IMR-90 (cell line): ENCODE measurements around the gene KLK13. TPM values are rescaled to one million over a fixed set of nuclear protein-coding genes. Genes with fewer than 3 reads are reported as not detected.

Experiments
- ATAC-seq: fragments of 200-7000 bp; cut with Tn5 transposase; 2 replicates; pipeline ENCODE4 v1.9.1; 2020; ENCODE audit warnings: low read depth, mild to moderate bottlenecking, moderate library complexity
- BruUV-seq: library from RNA; stranded (reverse); fragments of 400-500 nt; replicated peaks from 2 replicates; lab custom pipeline; 2021; lab: Mats Ljungman, UMichigan
- CTCF ChIA-PET: fragments of 300-600 bp; formaldehyde crosslinking; extraction: SDS; loops from one replicate; lab custom pipeline; 2021; ENCODE audit warnings: antibody characterized with exemption; lab: Yijun Ruan, JAX
- POLR2A ChIA-PET: fragments of 300-600 bp; sonication (Branson Sonifier 250); formaldehyde crosslinking; loops from one replicate; lab custom pipeline; 2022; ENCODE audit warnings: antibody characterized with exemption; ENCODE audit not compliant: unreplicated experiment; lab: Charles Lee
- DNase-seq: peaks from one replicate; pipeline ENCODE4 v3.0.0; 2013
- H2AFZ ChIP-seq: replicated peaks from 2 replicates; pipeline ENCODE3; 2013; ENCODE audit warnings: low read length, mild to moderate bottlenecking; ENCODE audit not compliant: poor library complexity
- H2AK5ac ChIP-seq: 2 replicates; pipeline ENCODE4 v1.6.1; 2013; ENCODE audit warnings: low read depth, low read length, inconsistent platforms
- H2AK9ac ChIP-seq: replicated peaks from 2 replicates; pipeline ENCODE3; 2013; ENCODE audit warnings: mild to moderate bottlenecking, low read depth, low read length, moderate library complexity; ENCODE audit not compliant: poor library complexity
- H2BK120ac ChIP-seq: 2 replicates; pipeline ENCODE4 v1.6.1; 2013; ENCODE audit warnings: low read depth, low read length, inconsistent platforms
- H2BK15ac ChIP-seq: 3 replicates; pipeline ENCODE4 v1.6.1; 2013; ENCODE audit warnings: low read depth, low read length, inconsistent platforms
- H2BK20ac ChIP-seq: 2 replicates; pipeline ENCODE4 v1.6.1; 2013; ENCODE audit warnings: low read depth, mild to moderate bottlenecking, inconsistent platforms, low read length, moderate library complexity
- H2BK5ac ChIP-seq: 2 replicates; pipeline ENCODE4 v1.6.1; 2013; ENCODE audit warnings: mild to moderate bottlenecking, low read depth, low read length, inconsistent platforms; ENCODE audit not compliant: poor library complexity, severe bottlenecking
- H3K14ac ChIP-seq: replicated peaks from 2 replicates; pipeline ENCODE4 v1.6.1; 2013; ENCODE audit warnings: low read depth, low read length, inconsistent platforms
- H3K18ac ChIP-seq: 2 replicates; pipeline ENCODE4 v1.6.1; 2013; ENCODE audit warnings: low read depth, low read length, control low read depth
- H3K23ac ChIP-seq: 2 replicates; pipeline ENCODE4 v1.6.1; 2013; ENCODE audit warnings: low read depth, low read length, inconsistent platforms
- H3K27ac ChIP-seq: 2 replicates; pipeline ENCODE4 v1.5.1; 2013; ENCODE audit warnings: mild to moderate bottlenecking, control low read depth, low read length; ENCODE audit not compliant: insufficient read depth
- H3K27me3 ChIP-seq: 2 replicates; pipeline ENCODE4 v1.6.1; 2013; ENCODE audit warnings: low read length; ENCODE audit not compliant: control insufficient read depth, insufficient read depth
- H3K36me3 ChIP-seq: 2 replicates; pipeline ENCODE4 v1.6.1; 2013; ENCODE audit warnings: low read length, mixed read lengths; ENCODE audit not compliant: control insufficient read depth, insufficient read depth
- H3K4ac ChIP-seq: 2 replicates; pipeline ENCODE4 v1.6.1; 2013; ENCODE audit warnings: low read depth, low read length, inconsistent platforms
- H3K4me1 ChIP-seq: 2 replicates; pipeline ENCODE4 v1.6.1; 2013; ENCODE audit warnings: low read length, mixed read lengths; ENCODE audit not compliant: control insufficient read depth, insufficient read depth
- H3K4me2 ChIP-seq: 2 replicates; pipeline ENCODE4 v1.6.1; 2013; ENCODE audit warnings: low read depth, mild to moderate bottlenecking, control low read depth, low read length, moderate library complexity
- H3K4me3 ChIP-seq: 2 replicates; pipeline ENCODE4 v1.5.1; 2013; ENCODE audit warnings: low read depth, mild to moderate bottlenecking, control low read depth, low read length, moderate library complexity; ENCODE audit not compliant: insufficient read depth
- H3K56ac ChIP-seq: 2 replicates; pipeline ENCODE4 v1.6.1; 2013; ENCODE audit warnings: low read length, inconsistent platforms; ENCODE audit not compliant: insufficient read depth; ENCODE audit errors: extremely low read depth
- H3K79me1 ChIP-seq, 2 experiments: 2 replicates each; pipeline ENCODE4 v1.6.1; 2013; ENCODE audit warnings: low read length in 2 of 2, inconsistent platforms in 1 of 2, low read depth in 1 of 2
- H3K9ac ChIP-seq: 2 replicates; pipeline ENCODE4 v1.6.1; 2013; ENCODE audit warnings: low read depth, low read length, control low read depth
- H3K9me1 ChIP-seq: 2 replicates; pipeline ENCODE4 v1.6.1; 2013; ENCODE audit warnings: low read length, inconsistent platforms; ENCODE audit not compliant: insufficient read depth
- H3K9me3 ChIP-seq: 2 replicates; pipeline ENCODE4 v1.6.1; 2013; ENCODE audit warnings: low read length; ENCODE audit not compliant: control insufficient read depth, insufficient read depth
- H4K20me1 ChIP-seq: 2 replicates; pipeline ENCODE4 v1.6.1; 2013; ENCODE audit warnings: low read length, inconsistent platforms; ENCODE audit not compliant: insufficient read depth
- H4K5ac ChIP-seq: 2 replicates; pipeline ENCODE4 v1.6.1; 2013; ENCODE audit warnings: mild to moderate bottlenecking, low read depth, low read length, control low read depth
- H4K8ac ChIP-seq, 2 experiments: 2 replicates each; pipeline ENCODE4 v1.6.1; 2013; ENCODE audit warnings: low read depth in 2 of 2, low read length in 2 of 2, control low read depth in 1 of 2, inconsistent platforms in 1 of 2
- H4K91ac ChIP-seq: 2 replicates; pipeline ENCODE4 v1.6.1; 2013; ENCODE audit warnings: low read depth, low read length, inconsistent platforms; ENCODE audit not compliant: insufficient read depth
- BHLHE40 ChIP-seq: fragments of 150-350 bp; IDR thresholded peaks from 2 replicates; pipeline ENCODE4 v1.6.1; 2016; ENCODE audit warnings: mild to moderate bottlenecking, low read depth, low read length
- CEBPB ChIP-seq: IDR thresholded peaks from 2 replicates; pipeline ENCODE4 v1.6.1; 2012; ENCODE audit warnings: low read depth, low read length, improper control_type of control experiment
- CHD1 ChIP-seq: IDR thresholded peaks from 2 replicates; pipeline ENCODE4 v1.6.1; 2012; ENCODE audit warnings: low read depth, low read length, improper control_type of control experiment
- ELK1 ChIP-seq: fragments of 150-350 bp; IDR thresholded peaks from 2 replicates; pipeline ENCODE4 v1.6.1; 2016; ENCODE audit warnings: low read depth, mild to moderate bottlenecking, low read length, moderate library complexity, borderline replicate concordance
- FOS ChIP-seq: fragments of 150-350 bp; IDR thresholded peaks from 2 replicates; pipeline ENCODE4 v1.6.1; 2016; ENCODE audit warnings: low read depth, low read length
- MAFK ChIP-seq: IDR thresholded peaks from 2 replicates; pipeline ENCODE4 v1.6.1; 2012; ENCODE audit warnings: low read depth, low read length, improper control_type of control experiment
- MAZ ChIP-seq: IDR thresholded peaks from 2 replicates; pipeline ENCODE4 v1.6.1; 2012; ENCODE audit warnings: low read depth, mild to moderate bottlenecking, low read length, improper control_type of control experiment, moderate library complexity, borderline replicate concordance
- MXI1 ChIP-seq: IDR thresholded peaks from 2 replicates; pipeline ENCODE4 v1.6.1; 2012; ENCODE audit warnings: low read depth, mild to moderate bottlenecking, low read length, moderate library complexity, borderline replicate concordance
- NFE2L2 ChIP-seq: fragments of 150-350 bp; IDR thresholded peaks from 2 replicates; pipeline ENCODE4 v1.6.1; 2016; ENCODE audit warnings: low read depth, mild to moderate bottlenecking, low read length
- POLR2A ChIP-seq: IDR thresholded peaks from 2 replicates; pipeline ENCODE4 v1.6.1; 2012; ENCODE audit warnings: mild to moderate bottlenecking, low read depth, low read length
- RAD21 ChIP-seq: IDR thresholded peaks from 2 replicates; pipeline ENCODE4 v1.6.1; 2012; ENCODE audit warnings: low read length, improper control_type of control experiment
- RCOR1 ChIP-seq: IDR thresholded peaks from 2 replicates; pipeline ENCODE4 v1.6.1; 2012; ENCODE audit warnings: mild to moderate bottlenecking, low read length, improper control_type of control experiment; ENCODE audit not compliant: insufficient replicate concordance
- RFX5 ChIP-seq: IDR thresholded peaks from 2 replicates; pipeline ENCODE4 v1.8.0; 2012; ENCODE audit warnings: low read depth, mild to moderate bottlenecking, low read length, moderate library complexity
- SMC3 ChIP-seq: fragments of 150-350 bp; IDR thresholded peaks from 2 replicates; pipeline ENCODE4 v1.6.1; 2016; ENCODE audit warnings: low read depth, mild to moderate bottlenecking, antibody characterized with exemption, low read length, moderate library complexity
- WGBS, 2 experiments: methylation state at CpG; one replicate each; pipeline versions ENCODE4 v1.1.5 to v1.1.7; 2013; ENCODE audit warnings: missing lambda C conversion rate in 2 of 2; ENCODE audit not compliant: insufficient read length in 1 of 2; ENCODE audit errors: extremely low coverage in 2 of 2; 5-methylcytosine and 5-hydroxymethylcytosine counted together
- dilution Hi-C: fragments of 300-500 bp; cut with HindIII; formaldehyde crosslinking; loops from one replicate; pipeline ENCODE4 v1.14.3; 2018; ENCODE audit warnings: low sequenced_read_pairs; ENCODE audit not compliant: unreplicated experiment
- in situ Hi-C: fragments of 300-500 bp; cut with MboI; formaldehyde crosslinking; loops from 3 replicates; pipeline ENCODE4 v1.14.3; 2019; ENCODE audit warnings: low sequenced_read_pairs, inconsistent platforms, mixed read lengths
- intact Hi-C: fragments of 100-400 bp; cut with micrococcal nuclease; formaldehyde crosslinking; loops from 2 replicates; pipeline ENCODE4 v1.10.0; 2022
- polyA plus RNA-seq, 3 experiments: library from polyadenylated mRNA; depleted of rRNA; stranded (reverse); fragments of >200 nt; gene quantifications; 2 replicates each; pipeline ENCODE4 v1.2.3, GENCODE V29; 2012; ENCODE audit warnings: low replicate concordance in 1 of 3
- total RNA-seq: library from RNA; depleted of rRNA; stranded (reverse); fragments of >200 nt; gene quantifications from 2 replicates; pipeline ENCODE4 v1.2.3, GENCODE V29; 2012
- TF ChIP-seq, protein P1 (sequence below): fragments of 150-350 bp; IDR thresholded peaks from 2 replicates; pipeline ENCODE4 v1.6.1; 2017; ENCODE audit warnings: mild to moderate bottlenecking, antibody characterized with exemption, low read length, low read depth

The KLK13 gene
- total and polyA plus RNA-seq, 2 of the 4 experiments (the other 2 are of a cell fraction) = not detected

GRCh38 chr19:51025401-51025800 lies 39.5 kb downstream of the KLK13 start:
- H3K18ac ChIP-seq = no peak overlapping the region
- no peak overlapping the region for H3K4me3 ChIP-seq
- no peaks in the 10 kb centered on the region for H3K79me1 ChIP-seq
- in situ Hi-C loops = no loop called here
- H3K23ac ChIP-seq = no peak overlapping the region
- no peak overlapping the region for H2BK5ac ChIP-seq
- H3K27me3 ChIP-seq = no peaks in the 10 kb centered on the region; the same call in 1 of the 2 replicates
- no peak overlapping the region for H2BK20ac ChIP-seq
- H3K14ac ChIP-seq = no peak overlapping the region
- DNase-seq (no peak), ATAC-seq (no peak)
- no peak overlapping the region for H4K5ac ChIP-seq
- H3K9me1 ChIP-seq = no peaks in the 10 kb centered on the region
- no peak overlapping the region for H3K56ac ChIP-seq
- no peak overlapping the region for H3K4ac ChIP-seq
- BruUV-seq = no TSS peak
- intact Hi-C loops = no loop called here
- H2AFZ ChIP-seq = no peak overlapping the region
- no peak overlapping the region for H2BK120ac ChIP-seq
- no peaks in the 10 kb centered on the region for H3K36me3 ChIP-seq
- H3K9ac ChIP-seq = no peak overlapping the region
- ChIA-PET CTCF (no interaction called here), POLR2A (no interaction called here)
- H2AK9ac ChIP-seq = no peak overlapping the region
- no peak overlapping the region for H4K91ac ChIP-seq
- no peak overlapping the region for H2AK5ac ChIP-seq
- no peak overlapping the region for H4K8ac ChIP-seq
- no peak overlapping the region for H3K27ac ChIP-seq
- no peaks in the 10 kb centered on the region for H3K9me3 ChIP-seq
- H3K4me2 ChIP-seq = no peak overlapping the region
- H4K20me1 ChIP-seq = no peaks in the 10 kb centered on the region
- dilution Hi-C loops = no loop called here
- TF ChIP-seq FOS = no peak
- no peak for TF ChIP-seq RAD21
- no peak for TF ChIP-seq RFX5
- no peak for TF ChIP-seq BHLHE40
- TF ChIP-seq NFE2L2 = no peak
- TF ChIP-seq CEBPB = no peak
- TF ChIP-seq, protein P1, sequence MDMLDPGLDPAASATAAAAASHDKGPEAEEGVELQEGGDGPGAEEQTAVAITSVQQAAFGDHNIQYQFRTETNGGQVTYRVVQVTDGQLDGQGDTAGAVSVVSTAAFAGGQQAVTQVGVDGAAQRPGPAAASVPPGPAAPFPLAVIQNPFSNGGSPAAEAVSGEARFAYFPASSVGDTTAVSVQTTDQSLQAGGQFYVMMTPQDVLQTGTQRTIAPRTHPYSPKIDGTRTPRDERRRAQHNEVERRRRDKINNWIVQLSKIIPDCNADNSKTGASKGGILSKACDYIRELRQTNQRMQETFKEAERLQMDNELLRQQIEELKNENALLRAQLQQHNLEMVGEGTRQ = no peak
- TF ChIP-seq SMC3 = no peak
- no peak for TF ChIP-seq MAFK
- TF ChIP-seq RCOR1 = no peak
- TF ChIP-seq MXI1 = no peak
- TF ChIP-seq POLR2A = no peak
- no peak for TF ChIP-seq CHD1
- TF ChIP-seq ELK1 = no peak
- TF ChIP-seq MAZ = no peak
- no peak overlapping the region for H2BK15ac ChIP-seq
- WGBS, 2 experiments = 33% methylated on average over 1 of the region's 6 CpGs; no CpG with 5 or more reads in 1 of the 2 experiments
- no peaks in the 10 kb centered on the region for H3K4me1 ChIP-seq
